CD4-positive, alpha-beta T cell treated with Interleukin-12 subunit alpha and Interleukin-12 subunit beta, for 1 hour (primary cell): Measurements from ENCODE around the gene NUDC.
"Not testable (repeated sequence)": the region's sequence is repeated elsewhere in the genome, so short reads cannot be mapped to it uniquely, and the experiment has no call there.

Source experiments
- DNase-seq: peaks from one replicate; pipeline ENCODE4 v3.0.0-alpha.2; 2020

The NUDC gene

DNA sequence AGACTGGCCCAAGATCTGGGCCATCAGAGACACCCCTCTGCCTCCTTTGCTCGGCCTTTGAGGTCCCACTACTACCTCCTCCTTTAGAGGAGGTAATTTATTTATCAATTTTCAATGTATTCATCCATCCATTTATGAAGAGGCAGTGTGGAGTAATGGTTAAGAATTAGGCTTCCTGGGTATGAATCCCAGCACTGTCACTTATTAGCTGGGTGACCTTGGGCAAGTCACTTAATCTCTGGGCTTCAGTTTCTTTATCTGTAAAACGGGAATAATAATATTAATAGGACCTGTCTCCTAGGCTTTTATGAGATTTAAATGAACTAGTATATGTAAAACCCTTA, 9.4 kb upstream of the NUDC start:
- DNase-seq: no peak

DNA sequence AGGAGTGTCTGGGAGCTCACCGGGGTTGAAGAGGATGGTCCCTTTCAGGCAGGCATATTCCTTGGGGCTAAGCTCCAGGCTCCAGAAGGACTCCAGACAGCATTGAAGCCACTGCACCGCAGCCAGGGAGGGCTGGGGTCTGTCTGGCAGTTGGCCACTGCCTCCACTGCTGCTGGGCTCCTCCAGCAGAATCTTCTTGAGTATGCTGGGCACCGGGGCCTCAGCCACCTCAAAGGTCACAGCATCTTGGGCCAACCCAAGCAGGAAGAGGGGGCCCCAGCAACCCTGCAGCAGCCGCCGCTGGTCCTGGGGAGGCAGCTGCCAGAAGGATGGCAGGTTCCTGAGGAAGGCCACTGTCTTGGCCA, 8.2 kb upstream of the NUDC start:
- no peak for DNase-seq

DNA sequence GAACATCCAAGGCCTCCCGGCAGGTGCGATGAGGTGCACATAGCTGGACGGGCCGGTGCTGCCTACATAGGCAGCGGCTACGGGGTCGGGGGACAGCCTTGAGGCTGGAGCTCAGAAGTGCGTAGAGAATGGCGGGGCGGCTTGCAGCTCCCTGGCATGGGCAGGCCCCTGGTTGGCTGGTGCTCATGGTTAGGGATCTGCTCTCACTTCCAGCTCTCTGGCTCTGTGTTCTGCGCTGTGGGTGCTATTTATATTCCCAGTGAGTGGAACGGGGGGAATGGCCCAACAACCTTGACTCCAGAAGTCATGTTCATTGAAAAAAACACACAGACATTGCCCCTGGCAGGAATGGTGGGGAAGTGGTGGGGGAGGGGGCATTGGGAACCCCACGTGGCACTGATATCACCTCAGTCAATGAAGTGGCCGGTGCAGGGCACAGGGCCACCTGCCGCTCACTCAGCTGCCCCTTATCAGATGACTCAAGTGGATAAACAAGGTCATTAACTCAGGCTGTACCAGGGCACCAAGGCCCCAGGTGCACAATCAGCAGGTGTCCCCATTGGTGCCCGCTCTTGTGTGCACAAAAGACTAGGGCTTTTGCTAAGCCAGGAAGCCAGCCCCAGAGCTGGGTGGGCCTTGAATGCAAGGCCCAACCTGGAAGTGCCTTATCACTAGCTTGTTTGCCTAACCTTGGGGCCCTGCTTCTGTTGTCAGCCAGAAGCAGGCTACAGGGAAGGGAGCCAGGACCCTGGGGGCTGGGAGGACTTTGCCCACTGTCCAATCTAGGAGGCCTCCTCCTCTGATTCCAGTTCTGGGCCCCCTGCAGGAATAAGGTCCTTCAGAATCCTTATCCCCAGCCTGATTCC, 7.6 kb upstream of the NUDC start, which contains the start of gene NR0B2:
NR0B2 (minus strand) TSS at position 222 of the 866 bp plus-strand sequence; CDS start at position 187, 35 bp downstream.
- no peak for DNase-seq

DNA sequence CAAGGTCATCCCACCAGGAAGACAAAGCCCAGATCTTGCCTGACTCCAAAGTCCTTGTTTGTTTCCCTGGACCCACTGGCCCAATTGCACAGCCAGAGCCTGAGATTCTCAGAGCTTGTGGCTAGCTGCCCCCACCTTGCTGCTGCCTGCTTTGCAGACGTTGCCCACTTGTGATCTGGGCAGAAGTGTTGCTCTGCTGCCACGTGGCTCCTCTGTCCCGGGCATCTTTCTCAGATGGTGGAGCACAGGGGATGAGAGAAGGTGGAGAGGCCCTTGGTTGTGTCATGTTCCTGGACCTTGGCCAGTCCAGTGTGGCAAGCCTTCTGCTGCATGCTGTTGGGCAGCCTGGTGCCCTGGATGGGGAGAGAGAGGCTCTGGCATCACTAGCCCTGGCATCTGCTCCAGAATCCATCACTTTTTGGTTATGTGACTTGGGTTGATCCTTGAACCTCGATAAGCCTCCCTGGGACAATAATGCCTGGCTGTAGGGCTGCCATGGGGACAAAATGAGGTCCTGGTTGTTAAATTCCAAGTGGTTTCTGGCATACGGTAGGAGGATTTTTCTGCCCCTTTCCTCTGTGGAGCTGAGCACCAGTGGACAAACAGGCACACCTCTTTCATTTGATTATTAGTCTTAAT, 6.2 kb upstream of the NUDC start:
- DNase-seq: no peak

DNA sequence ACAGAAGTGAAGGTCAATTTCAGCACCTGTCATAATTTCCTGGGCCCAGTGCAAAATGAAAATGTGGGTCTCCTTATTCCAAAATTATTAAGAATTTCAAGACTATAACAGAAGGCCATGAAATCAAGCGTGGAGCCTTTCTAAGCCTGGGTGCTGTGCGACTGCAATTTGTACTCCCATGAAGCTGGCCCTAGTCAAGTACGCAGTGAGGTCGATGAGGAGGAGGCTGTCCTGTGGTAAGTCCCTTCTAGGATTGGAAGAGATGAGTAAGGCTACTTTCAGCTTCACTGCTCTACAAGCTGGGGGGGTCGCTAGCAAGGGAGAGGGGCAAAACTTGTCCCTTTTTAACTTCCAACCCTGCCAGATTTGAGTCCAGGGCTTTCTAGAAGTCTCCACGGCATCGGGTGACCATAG, 410 bp upstream of the NUDC start:
- no peak for DNase-seq

DNA sequence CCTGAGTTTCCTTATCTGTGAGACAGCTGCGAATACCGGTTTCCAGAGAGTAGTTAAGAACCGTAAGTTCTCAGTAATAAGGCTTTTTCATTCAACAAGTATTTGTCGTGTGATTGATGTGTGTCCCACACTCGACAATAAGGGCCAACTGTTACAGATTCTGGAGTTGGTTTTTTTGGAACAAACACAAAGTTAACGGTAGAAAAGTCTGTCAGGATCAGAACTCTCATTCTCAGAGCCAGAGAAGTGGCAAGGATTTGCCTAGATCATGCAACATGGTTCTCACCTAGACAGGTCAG, 837 bp downstream of the NUDC start:
- DNase-seq: no peak

DNA sequence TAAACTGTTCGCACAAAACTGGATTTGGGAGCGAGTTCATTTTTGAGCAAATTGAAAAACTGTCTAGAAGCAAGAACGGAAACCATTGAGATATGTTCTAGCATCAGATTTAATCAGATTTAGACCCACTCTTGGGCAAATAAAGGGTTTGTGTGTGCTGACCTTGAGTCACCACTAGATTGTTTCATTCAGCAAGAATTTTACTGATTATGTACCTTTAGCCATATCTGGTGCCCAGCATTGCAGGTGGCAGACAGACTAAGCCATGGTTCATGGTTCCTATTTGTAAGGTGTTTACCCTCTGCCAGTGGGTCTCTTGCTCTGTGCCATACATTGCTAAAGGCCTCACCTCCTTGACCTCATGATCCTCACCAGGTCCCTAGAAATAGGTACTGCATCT, 1.4 kb downstream of the NUDC start:
- no peak for DNase-seq

DNA sequence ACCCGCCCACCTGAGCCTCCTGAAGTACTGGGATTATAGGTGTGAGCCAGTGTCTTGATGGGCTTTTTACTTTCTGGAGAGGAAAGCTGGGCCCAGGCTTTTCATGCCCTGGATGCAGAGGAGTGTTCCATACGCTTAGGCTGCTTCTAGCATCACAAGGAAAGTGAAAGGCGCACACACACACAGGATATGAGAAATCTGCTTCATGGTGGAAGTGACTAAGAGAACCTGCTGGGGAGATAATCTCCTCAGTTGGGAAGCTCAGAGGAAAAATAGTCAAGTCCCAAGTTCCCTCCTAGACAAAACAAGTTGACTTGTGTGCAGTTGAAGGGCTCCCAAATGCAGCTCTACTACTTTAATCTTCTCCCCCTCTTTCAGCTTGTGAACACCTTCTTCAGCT, 2.2 kb downstream of the NUDC start:
- DNase-seq: no peak

DNA sequence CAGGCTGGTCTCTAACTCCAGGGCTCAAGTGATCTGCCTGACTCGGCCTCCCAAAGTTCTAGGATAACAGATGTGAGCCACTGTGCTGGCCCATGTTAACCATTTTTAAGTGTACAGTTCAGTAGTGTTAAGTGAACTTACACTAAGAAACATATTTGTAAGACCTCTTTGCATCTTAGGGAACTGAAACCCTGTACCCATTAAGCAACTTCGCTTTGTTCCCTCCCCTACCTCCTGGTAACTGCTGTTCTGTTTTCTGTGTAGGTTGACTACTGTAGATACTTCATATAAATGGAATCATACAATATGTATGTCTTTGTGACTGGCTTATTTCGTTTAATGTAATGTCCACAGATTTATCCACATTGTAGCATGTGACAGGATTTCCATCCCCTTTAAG, 11.0 kb downstream of the NUDC start:
- no peak for DNase-seq

DNA sequence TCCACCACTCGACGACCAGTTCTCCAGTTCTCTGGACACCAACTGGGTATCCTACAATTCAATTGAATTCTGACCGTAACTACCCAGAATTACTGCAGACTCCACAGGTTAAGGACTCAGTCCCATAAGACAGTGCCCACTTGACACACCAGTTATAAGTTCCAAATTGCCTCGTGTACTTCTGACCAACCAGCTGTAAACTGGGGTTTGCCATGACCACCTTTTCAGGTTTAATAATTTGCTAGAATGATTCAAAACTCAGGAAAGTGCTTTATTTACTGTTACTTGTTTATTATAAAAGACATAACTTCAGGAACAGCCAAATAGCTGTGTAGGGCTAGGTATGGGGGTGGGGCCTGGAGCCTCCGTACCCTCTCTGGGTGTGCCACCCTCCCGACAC, 15.3 kb downstream of the NUDC start:
- DNase-seq: no peak

DNA sequence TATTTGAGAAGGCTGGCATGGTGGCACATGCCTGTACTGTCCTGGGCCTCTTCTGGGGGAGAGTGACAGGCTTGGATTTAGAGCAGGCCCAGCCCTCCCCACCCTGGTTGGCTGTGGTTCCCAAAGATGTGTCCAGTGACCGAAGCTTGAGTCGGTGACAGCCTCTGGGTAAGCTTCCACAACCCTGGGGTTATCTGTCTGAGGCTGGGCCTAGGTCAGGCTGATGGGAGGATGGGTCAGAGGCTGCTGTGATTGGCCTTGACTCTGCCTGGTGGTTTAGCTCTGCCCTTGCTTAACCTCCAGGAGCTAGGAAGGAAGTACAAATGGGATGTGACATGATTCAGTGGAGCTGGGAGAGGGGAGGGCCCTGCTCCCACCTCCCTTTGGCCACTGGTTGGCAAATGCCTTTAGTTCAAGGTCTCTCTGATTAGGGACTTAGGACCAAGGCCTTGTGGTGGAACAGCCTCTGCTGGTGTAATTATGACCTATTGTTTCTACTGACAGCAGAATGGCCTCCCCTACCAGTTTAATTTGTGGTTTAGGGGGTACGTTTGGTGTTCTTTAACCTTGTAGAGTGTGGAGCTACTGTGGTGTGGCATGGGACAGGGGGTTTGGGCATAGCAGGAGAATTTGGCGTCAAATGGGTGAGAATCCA, 16.6 kb downstream of the NUDC start:
- DNase-seq: no peak

DNA sequence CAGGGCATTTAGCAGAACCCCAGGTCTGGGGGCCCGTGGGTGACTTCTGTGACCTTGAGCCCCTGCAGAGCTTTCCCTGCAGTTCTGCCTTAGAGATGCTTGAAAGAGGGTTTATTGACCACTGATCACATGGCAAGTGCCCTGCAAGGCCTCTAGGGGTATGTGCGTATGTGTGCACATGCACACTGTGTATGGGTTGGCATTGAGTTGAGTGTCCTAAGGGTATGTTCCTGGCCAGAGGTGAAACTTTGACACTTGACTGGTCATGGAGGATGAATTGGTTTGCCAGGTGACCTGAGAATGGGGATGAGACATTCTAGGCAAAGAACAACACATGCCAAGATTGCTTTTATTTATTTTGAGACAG, 17.1 kb downstream of the NUDC start:
- DNase-seq: no peak

DNA sequence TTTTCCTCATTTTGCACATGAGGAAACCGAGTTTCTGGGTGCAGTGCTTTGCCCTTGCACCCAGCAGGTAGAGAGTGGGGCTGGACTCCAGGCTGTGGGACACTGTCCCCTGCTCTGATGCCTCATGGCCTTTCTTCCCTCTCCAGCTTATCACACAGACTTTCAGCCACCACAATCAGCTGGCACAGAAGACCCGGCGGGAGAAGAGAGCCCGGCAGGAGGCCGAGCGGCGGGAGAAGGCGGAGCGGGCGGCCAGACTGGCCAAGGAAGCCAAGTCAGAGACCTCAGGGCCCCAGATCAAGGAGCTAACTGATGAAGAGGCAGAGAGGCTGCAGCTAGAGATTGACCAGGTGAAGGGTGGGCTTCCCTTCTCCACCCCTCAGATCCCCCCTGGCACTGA, 19.8 kb downstream of the NUDC start:
- DNase-seq: no peak

DNA sequence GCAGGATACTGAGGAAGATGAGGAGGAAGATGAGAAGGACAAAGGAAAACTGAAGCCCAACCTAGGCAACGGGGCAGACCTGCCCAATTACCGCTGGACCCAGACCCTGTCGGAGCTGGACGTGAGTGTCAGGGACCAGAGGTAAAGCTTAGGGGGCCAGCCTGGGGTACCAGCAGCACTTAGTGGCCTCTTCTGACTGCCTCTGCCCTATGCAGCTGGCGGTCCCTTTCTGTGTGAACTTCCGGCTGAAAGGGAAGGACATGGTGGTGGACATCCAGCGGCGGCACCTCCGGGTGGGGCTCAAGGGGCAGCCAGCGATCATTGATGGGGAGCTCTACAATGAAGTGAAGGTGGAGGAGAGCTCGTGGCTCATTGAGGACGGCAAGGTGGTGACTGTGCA, 21.1 kb downstream of the NUDC start:
- DNase-seq: no peak

DNA sequence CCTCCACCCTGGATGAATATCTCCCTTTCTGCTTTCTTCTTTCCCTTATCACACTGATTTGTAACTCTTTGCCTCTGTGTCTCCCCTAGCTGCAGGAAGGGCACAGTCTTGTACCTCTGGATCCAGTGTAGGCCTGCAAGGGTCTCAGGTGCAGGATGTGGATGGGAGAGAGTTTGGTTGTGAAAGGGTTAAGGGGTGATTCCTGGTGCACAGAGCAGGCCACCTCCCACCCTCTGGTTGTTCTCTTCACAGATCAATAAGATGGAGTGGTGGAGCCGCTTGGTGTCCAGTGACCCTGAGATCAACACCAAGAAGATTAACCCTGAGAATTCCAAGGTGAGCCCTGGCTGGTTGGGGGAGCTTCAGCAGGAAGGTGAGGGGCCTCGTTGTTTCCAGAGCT, 23.6 kb downstream of the NUDC start:
- DNase-seq: no peak

DNA sequence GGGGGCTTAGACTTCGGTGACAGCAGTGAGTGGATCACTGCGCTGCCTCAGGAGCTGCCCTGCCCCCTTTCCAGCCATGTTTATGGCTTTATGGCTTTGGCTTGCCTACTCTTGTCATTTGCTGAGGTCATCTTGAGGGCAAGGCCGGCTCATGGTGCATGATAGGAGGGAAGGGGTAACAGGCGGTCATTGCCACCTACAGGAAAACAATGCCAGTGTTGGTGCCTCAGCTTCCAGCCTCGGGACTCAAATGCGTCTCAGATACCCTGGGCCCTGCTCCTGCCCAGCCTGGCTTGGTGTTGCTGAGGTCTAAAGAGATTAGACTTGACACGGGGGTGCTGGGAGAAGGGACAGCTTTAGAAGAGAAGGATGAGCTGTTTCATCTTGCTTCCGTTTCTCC, 24.2 kb downstream of the NUDC start:
- DNase-seq: no peak

DNA sequence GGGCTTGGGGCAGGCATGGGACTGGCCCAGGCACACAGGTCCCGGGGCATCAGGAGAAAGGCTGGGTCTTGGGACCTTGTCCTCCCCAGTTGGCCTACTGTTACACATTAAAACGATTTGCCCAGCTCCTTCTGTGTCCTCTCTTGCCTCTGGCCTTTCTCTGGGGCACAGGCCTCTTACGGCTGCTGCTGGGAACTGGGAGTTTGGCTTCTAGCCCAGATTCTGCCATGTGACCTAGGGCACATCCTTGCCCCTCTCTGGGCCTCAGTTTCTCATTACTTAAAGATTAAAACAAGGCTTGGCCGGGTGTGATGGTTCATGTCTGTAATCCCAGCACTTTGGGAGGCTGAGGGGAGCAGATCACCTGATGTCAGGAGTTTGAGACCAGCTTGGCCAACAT, 24.7 kb downstream of the NUDC start:
- no peak for DNase-seq

DNA sequence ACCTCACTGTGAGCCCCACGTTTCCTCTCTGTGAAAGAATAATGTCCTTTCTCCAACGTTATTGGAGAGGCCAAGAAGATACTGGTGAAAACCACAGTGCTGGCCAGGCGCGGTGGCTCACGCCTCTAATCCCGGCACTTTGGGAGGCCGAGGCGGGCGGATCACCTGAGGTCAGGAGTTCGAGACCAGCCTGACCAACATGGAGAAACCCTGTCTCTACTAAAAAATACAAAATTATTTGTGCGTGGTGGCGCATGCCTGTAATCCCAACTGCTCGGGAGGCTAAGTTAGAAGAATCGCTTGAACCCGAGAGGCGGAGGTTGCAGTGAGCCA, 27.1 kb downstream of the NUDC start:
- DNase-seq: not testable (repeated sequence)

DNA sequence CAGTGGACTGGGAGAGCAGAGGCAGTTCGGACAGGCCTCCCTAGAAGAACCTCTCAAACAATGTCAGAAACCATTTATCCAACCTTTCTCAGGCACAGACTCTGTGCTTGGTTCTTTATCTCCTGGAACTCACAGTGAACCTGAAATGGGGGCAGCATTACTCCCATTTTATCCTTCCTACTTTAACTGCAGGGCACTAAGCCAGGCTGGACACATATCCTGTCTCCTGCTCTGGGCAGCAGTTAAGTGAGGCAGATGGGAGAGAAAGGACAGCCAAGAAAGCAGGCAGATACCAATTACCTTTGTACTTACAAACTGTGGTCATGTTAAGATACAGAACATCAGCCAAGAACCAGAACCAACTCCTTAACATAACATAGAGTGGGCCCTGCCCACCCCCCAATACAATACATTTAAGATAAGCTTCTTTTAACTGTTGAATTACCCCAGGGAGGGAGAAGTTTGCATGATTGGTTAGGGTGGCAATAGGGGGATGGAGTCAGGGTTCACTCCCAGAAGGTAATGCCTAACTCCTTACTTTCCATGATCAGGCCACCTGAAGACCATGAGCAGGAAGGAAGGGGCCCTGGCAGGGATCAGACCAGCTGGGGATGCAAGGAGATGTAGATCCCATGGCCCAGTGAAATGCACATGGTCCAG, 27.9 kb downstream of the NUDC start:
- no peak for DNase-seq

DNA sequence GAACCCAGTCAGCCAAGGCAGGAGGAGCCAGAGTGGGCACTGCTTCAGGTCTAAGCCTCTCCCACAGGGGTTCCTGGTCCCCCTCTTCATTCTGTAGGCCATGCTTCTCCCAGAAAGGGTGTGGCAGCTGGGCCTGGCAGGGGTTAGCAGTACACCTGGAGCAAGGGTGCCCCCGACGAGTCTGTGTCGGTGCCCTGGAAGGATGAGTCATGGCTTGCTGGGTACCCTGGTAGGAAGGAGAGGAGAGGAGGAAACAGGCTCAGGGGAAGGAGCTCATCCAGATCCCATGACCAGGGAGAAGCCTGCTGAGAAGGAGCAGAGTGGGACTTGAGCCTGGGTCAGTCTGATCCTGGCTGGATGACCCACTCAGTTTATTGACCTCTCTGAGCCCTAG, 28.4 kb downstream of the NUDC start:
- DNase-seq: no peak

DNA sequence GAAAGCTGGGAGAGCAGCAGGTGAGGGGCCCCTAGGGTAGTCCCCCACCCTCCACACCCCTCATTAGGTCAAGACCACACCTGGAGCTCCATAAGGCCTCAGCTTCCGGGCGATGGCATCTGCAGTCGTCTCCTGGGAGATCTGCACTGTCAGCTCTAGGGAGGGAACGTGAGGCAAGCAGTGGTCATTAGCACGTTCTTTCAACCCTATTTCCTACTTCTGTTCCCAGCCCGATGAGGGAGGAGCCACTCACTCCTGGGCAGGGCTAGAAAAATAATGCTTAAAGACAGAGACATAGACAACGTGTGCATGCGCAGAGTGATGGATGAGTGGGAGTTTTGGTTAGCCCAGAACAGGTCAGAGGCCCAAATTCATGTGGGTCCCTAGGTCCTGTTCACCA, 29.1 kb downstream of the NUDC start:
- DNase-seq: no peak

DNA sequence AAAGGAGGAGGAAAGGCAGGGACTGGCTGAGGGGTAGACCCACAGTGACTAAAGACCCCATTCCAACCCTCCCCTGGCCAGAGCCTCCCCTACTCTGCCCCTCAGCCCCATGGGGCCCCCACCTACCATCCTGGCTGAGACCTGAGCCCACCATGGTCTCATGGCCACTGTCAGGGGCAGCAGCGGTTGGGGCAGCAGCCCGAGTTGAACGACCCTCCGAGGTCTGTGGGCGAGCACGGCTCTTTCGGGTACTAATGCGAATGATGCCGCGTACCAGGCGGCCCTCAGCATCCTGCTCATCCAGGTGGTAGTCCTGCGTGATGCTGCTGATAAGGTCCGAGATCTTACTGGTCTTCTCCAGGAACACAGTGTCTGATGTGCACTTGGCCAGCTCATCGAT, 29.7 kb downstream of the NUDC start:
- no peak for DNase-seq

DNA sequence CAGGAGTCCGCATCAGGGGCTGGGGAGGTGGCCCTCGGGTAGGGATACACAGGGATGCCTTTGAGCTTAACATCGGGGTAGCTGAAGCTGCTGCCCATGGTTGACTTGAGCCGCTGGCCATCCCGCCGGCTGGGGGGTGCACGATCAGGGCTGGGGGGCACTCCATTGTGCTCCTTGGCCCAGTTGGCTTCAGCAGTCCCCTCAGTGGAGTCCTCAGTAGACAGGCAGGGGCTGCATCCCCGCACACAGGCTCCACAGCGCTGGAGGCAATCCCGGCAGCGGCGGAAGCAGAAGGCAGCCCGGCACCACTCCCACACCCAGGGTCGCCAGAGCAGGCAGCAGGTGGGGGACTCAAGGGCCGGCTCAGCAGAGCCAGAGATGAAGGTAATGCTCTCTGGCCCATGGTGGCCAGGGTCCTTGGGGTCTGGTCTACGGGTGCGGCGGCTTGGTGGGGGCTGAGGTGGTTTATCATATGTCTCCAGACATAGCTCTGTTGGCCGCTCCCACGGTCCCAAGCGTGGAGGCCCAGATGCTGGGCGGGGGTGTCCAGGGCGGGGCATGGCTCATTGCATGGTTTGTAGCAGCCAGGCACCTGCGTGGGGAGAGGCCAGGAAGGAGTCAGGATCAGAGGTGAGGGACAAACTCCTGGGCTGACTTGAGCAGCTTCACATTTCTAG, 30.4 kb downstream of the NUDC start:
- no peak for DNase-seq

DNA sequence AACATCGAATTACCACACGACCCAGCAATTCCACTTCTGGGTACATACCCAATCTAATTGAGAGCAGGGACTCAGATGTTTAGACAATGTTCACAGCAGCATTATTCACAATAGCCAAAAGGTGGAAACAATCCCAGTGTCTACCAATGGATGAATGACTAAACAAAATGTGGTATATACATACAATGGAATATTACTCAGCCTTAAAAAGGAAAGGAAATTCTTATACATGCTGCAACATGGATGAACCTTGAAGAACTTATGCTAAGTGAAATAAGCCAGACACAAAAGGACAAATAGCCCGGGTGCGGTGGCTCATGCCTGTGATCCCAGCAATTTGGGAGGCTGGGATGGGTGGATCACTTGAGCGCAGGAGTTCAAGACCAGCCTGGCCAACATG, 31.8 kb downstream of the NUDC start:
- DNase-seq: no peak
